Measurements from ENCODE around the gene CST3. TPM values are rescaled to one million over a fixed set of nuclear protein-coding genes. Genes with fewer than 3 reads are reported as not detected.
"Not testable (repeated sequence)": the region's sequence is repeated elsewhere in the genome, so short reads cannot be mapped to it uniquely, and the experiment has no call there.

The CST3 gene
- total RNA-seq, 1 experiment from 2014 or later: 82.7 TPM

DNA sequence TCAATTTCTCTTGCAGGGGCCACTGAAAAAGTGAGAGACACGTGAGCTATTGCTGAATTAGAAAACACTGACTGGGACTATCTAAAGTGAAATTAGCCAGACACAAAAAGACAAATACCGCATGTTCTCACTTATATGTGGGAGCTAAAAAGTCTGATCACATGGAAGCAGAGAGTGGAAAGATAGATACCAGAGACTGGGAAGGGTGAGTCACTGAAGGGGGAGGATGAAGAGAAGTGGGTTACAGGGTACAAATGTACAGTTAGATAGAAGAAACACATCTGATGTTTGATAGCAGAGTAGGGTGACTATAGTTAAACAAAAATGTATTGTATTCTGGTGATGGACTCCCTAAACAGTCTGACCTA, 13.4 kb downstream of the CST3 start:
- ChIA-PET POLR2A (ENCODE audit: low non-redundant PET) (no interaction called here), CTCF (no interaction called here)
- Histone ChIP-seq H3K36me3 (ENCODE audit: insufficient read depth, low read length, poor library complexity, severe bottlenecking) (no peaks in the 10 kb centered on the region), H3K4me1 (ENCODE audit: insufficient read depth, low read length, poor library complexity, severe bottlenecking) (no peaks in the 10 kb centered on the region), H3K27ac (ENCODE audit: low read depth, low read length, poor library complexity, severe bottlenecking) (no peak overlapping the region), H3K4me3 (ENCODE audit: low read depth, low read length, poor library complexity, severe bottlenecking) (no peak overlapping the region), H3K27me3 (replicated peaks; ENCODE audit: insufficient read depth, low read depth, low read length, poor library complexity) (no peaks in the 10 kb centered on the region), H3K9me3 (ENCODE audit: low read depth, low read length, poor library complexity, severe bottlenecking) (no peaks in the 10 kb centered on the region)
- intact Hi-C loops (cut with micrococcal nuclease; ENCODE audit: unreplicated experiment): no loop called here
- TF ChIP-seq, protein P1, sequence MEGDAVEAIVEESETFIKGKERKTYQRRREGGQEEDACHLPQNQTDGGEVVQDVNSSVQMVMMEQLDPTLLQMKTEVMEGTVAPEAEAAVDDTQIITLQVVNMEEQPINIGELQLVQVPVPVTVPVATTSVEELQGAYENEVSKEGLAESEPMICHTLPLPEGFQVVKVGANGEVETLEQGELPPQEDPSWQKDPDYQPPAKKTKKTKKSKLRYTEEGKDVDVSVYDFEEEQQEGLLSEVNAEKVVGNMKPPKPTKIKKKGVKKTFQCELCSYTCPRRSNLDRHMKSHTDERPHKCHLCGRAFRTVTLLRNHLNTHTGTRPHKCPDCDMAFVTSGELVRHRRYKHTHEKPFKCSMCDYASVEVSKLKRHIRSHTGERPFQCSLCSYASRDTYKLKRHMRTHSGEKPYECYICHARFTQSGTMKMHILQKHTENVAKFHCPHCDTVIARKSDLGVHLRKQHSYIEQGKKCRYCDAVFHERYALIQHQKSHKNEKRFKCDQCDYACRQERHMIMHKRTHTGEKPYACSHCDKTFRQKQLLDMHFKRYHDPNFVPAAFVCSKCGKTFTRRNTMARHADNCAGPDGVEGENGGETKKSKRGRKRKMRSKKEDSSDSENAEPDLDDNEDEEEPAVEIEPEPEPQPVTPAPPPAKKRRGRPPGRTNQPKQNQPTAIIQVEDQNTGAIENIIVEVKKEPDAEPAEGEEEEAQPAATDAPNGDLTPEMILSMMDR (conservative IDR thresholded peaks at IDR 0.05; ENCODE audit: low read depth, low read length): no peak
- TF ChIP-seq EZH2 (IDR thresholded peaks at IDR 0.05; ENCODE audit: borderline replicate concordance, low read depth, low read length, poor library complexity, severe bottlenecking): no peak
- BruUV-seq (replicated peaks): no TSS peak
- DNase-seq (ENCODE audit: low spot score): no peak

- ChIA-PET POLR2A (ENCODE audit: low non-redundant PET) (no interaction called here), CTCF (no interaction called here)
- no peaks in the 10 kb centered on the region for H3K36me3 ChIP-seq (ENCODE audit: insufficient read depth, low read length, poor library complexity, severe bottlenecking)
- TF ChIP-seq, protein P1 (conservative IDR thresholded peaks at IDR 0.05; ENCODE audit: low read depth, low read length): no peak
- TF ChIP-seq EZH2 (IDR thresholded peaks at IDR 0.05; ENCODE audit: borderline replicate concordance, low read depth, low read length, poor library complexity, severe bottlenecking): no peak
- H3K27me3 ChIP-seq (replicated peaks; ENCODE audit: insufficient read depth, low read depth, low read length, poor library complexity): no peaks in the 10 kb centered on the region
- no peak for DNase-seq (ENCODE audit: low spot score)
- H3K4me3 ChIP-seq (ENCODE audit: low read depth, low read length, poor library complexity, severe bottlenecking): no peak overlapping the region
- BruUV-seq (replicated peaks): no TSS peak
- no peak overlapping the region for H3K27ac ChIP-seq (ENCODE audit: low read depth, low read length, poor library complexity, severe bottlenecking)
- H3K9me3 ChIP-seq (ENCODE audit: low read depth, low read length, poor library complexity, severe bottlenecking): no peaks in the 10 kb centered on the region
- intact Hi-C loops (cut with micrococcal nuclease; ENCODE audit: unreplicated experiment): no loop called here
- no peaks in the 10 kb centered on the region for H3K4me1 ChIP-seq (ENCODE audit: insufficient read depth, low read length, poor library complexity, severe bottlenecking)
Observed at GRCh38 chr20:23623666-23624323, 14.0 kb downstream of the CST3 start.

- Histone ChIP-seq H3K36me3 (ENCODE audit: insufficient read depth, low read length, poor library complexity, severe bottlenecking) (no peaks in the 10 kb centered on the region), H3K27ac (ENCODE audit: low read depth, low read length, poor library complexity, severe bottlenecking) (no peak overlapping the region), H3K9me3 (ENCODE audit: low read depth, low read length, poor library complexity, severe bottlenecking) (no peaks in the 10 kb centered on the region), H3K4me3 (ENCODE audit: low read depth, low read length, poor library complexity, severe bottlenecking) (no peak overlapping the region), H3K4me1 (ENCODE audit: insufficient read depth, low read length, poor library complexity, severe bottlenecking) (no peaks in the 10 kb centered on the region), H3K27me3 (replicated peaks; ENCODE audit: insufficient read depth, low read depth, low read length, poor library complexity) (no peaks in the 10 kb centered on the region)
- no TSS peak for BruUV-seq (replicated peaks)
- intact Hi-C loops (cut with micrococcal nuclease; ENCODE audit: unreplicated experiment): no loop called here
- peak; percentile 55 for DNase-seq (ENCODE audit: low spot score)
- no peak for TF ChIP-seq EZH2 (IDR thresholded peaks at IDR 0.05; ENCODE audit: borderline replicate concordance, low read depth, low read length, poor library complexity, severe bottlenecking)
- TF ChIP-seq, protein P1 (conservative IDR thresholded peaks at IDR 0.05; ENCODE audit: low read depth, low read length): no peak
- ChIA-PET POLR2A (ENCODE audit: low non-redundant PET) (no interaction called here), CTCF (interaction anchor here (0.6 kb wide), 1 partner anchor 186 kb away, joined by 3 read pairs; no protein-coding TSS in a partner anchor)
Observed at GRCh38 chr20:23622839-23623343, 14.9 kb downstream of the CST3 start.

- H3K9me3 ChIP-seq (ENCODE audit: low read depth, low read length, poor library complexity, severe bottlenecking); H3K4me3 ChIP-seq (ENCODE audit: low read depth, low read length, poor library complexity, severe bottlenecking); BruUV-seq (replicated peaks); H3K27me3 ChIP-seq (replicated peaks; ENCODE audit: insufficient read depth, low read depth, low read length, poor library complexity); intact Hi-C loops (cut with micrococcal nuclease; ENCODE audit: unreplicated experiment); H3K27ac ChIP-seq (ENCODE audit: low read depth, low read length, poor library complexity, severe bottlenecking); POLR2A ChIA-PET (ENCODE audit: low non-redundant PET); DNase-seq (ENCODE audit: low spot score); H3K36me3 ChIP-seq (ENCODE audit: insufficient read depth, low read length, poor library complexity, severe bottlenecking); H3K4me1 ChIP-seq (ENCODE audit: insufficient read depth, low read length, poor library complexity, severe bottlenecking): not testable (repeated sequence)
- CTCF ChIA-PET: interaction anchor here (0.6 kb wide), 1 partner anchor 186 kb away, joined by 3 read pairs; no protein-coding TSS in a partner anchor
Observed at GRCh38 chr20:23622401-23622800, 15.4 kb downstream of the CST3 start.

DNA sequence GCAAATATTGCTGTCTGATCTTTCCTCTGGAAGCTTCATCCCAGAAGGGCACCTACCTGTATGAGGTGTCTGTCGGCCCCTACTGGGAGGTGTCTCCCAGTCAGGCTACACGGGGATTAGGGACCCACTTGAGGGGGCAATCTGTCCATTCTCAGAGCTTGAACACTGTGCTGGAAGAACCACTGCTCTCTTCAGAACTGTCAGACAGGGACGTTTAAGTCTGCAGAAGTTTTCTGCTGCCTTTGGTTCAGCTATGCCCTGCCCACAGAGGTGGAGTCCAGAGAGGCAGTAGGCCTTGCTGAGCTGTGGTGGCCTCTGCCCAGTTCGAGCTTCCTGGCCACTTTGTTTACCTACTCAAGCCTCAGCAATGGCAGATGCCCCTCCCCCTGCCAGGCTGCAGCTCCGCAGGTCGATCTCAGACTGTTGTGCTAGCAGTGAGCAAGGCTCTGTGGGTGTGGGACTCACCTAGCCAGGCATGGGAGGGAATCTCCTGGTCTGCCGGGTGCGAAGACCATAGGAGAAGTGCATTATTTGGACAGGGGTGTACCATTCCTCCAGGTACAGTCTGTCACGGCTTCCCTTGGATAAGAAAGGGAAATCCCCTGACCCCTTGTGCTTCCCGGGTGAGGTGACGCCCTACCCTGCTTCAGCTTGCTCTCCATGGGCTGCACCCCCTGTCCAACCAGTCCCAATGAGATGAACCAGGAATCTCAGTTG, 16.9 kb downstream of the CST3 start:
- H3K9me3 ChIP-seq (ENCODE audit: low read depth, low read length, poor library complexity, severe bottlenecking); POLR2A ChIA-PET (ENCODE audit: low non-redundant PET); H3K27me3 ChIP-seq (replicated peaks; ENCODE audit: insufficient read depth, low read depth, low read length, poor library complexity); DNase-seq (ENCODE audit: low spot score); H3K4me3 ChIP-seq (ENCODE audit: low read depth, low read length, poor library complexity, severe bottlenecking); BruUV-seq (replicated peaks); H3K4me1 ChIP-seq (ENCODE audit: insufficient read depth, low read length, poor library complexity, severe bottlenecking); intact Hi-C loops (cut with micrococcal nuclease; ENCODE audit: unreplicated experiment); CTCF ChIA-PET; H3K36me3 ChIP-seq (ENCODE audit: insufficient read depth, low read length, poor library complexity, severe bottlenecking); H3K27ac ChIP-seq (ENCODE audit: low read depth, low read length, poor library complexity, severe bottlenecking): not testable (repeated sequence)
